Hippocampal formation (tissue), 2 donors: ENCODE measurements around the gene SOX4.
"Not testable (repeated sequence)": the region's sequence is repeated elsewhere in the genome, so short reads cannot be mapped to it uniquely, and the experiment has no call there.

Source experiments
- DNase-seq, 2 donors: peaks; one replicate each; lab custom pipeline; 2025; lab: John Stamatoyannopoulos, UW

SOX4 gene

DNA sequence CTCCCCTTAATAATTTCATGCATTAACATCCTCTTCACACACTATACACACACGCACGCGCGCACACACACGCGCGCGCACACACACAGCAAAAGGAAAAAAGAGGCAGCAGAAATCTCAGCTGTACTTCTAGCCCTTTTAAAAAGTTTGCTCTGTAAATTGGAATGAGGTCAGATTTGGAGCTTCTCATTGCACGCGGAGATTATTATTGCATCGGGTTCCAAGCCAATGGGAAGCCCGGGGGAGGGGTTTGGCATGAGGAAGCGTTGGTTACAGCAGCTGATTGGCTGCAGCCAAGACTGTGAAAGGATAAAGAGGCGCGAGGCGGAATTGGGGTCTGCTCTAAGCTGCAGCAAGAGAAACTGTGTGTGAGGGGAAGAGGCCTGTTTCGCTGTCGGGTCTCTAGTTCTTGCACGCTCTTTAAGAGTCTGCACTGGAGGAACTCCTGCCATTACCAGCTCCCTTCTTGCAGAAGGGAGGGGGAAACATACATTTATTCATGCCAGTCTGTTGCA, at the start of gene SOX4:
SOX4 (plus strand) TSS at position 340 of the 515 bp plus-strand sequence. CDS start 784 bp downstream, outside the sequence.
- DNase-seq = peak; percentile 86 to 89

DNA sequence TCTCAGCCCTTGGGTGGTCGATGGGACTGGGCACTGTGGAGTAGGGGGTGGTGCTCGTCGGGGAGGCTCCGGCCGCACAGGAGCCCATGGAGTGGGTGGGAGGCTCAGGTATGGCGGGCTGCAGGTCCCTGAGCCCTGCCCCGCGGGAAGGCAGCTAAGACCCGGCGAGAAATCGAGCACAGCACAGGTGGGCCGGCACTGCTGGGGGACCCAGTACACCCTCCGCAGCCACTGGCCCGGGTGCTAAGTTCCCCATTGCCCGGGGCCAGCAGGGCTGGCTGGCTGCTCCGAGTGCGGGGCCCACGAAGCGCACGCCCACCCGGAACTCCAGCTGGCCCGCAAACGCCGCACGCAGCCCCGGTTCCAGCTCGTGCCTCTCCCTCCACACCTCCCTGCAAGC, 41.3 kb upstream of the SOX4 start:
- DNase-seq = not testable (repeated sequence)

DNA sequence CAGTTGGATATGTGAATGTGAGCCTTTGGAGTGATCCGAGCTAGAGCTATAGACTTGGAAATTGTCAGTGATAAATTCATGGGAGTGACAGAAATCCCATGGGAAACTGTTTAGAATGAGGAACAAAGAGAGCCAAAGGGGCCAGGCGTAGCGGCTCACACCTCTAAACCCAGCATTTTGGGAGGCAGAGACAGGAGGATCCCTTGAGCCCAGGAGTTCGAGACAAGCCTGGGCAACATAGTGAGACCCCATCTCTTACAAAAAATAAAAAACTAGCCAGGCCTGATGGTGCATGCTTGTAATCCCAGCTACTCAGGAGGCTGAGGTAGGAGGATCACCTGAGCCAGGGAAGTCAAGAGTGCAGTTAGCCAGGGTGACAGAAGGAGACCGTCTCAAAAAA, 39.3 kb upstream of the SOX4 start:
- DNase-seq = no peak

DNA sequence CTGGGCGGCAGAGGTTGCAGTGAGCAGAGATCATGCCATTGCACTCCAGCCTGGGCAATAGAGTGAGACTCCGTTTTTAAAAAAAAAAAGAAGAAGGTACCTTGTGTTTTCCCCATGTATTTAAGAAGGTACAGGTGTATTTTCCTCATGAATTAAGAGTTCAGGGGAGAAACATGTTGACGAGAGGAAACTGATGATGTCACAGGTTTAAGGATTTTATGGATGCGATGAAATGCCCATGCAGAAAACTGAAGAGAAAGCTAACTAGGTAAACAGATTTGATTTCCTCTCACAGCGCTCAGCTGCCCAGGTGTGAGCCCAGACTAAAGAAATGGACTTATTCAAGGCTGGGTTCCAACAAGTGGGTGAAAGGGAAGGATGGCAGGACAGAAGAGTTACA, 38.4 kb upstream of the SOX4 start:
- no peak for DNase-seq

DNA sequence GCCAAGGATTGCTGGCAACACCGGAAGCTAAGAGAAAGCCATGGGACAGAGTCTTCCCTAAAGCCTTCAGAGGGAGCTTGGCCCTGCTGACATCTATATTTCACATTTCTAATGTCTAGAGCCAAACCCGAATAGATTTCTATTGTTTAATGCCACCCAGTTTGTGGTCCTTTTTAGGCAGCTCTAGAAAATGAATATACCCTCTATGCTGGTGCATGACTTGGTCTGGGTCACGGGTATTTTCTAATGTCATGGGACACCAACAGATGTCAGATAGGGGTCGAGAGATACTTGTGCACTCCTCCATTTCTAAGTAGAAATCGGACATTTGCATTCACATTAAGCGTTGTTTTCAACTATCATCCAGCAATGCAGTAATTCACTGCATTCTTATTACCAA, 37.0 kb upstream of the SOX4 start:
- DNase-seq = no peak

DNA sequence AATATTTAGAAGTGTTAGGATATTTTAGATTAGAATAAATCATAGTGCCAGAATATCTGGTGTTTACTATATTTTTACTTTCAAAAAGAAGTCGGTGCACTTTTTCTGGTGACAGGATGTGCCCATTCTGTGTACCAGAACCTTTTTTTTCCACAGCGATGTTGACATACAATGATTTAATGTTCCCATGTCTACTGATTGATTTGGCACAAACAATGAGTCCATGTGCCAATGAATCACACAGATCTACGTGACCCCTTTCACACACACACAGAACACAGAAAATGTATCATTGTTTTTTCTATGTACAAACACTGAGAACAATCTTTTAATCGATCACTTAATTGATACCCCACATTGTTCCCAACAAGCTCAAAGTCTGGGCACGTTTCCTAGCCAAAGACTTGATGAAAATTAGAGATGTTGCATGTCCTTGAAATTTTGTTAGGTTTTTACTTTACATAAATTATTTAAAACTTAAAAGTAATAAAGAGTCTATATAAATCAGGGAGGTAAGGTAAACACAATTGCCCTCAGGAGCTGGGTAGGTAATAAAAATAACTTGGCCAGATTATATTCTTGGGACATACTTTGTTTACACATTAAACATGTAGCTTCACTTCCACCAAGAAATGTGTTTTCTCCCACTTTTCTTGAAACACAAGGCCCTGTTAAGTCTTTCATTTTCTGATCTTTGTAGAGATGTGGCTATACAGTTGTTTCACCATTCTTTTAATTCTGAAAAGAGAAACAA, 36.4 kb upstream of the SOX4 start:
- no peak for DNase-seq

DNA sequence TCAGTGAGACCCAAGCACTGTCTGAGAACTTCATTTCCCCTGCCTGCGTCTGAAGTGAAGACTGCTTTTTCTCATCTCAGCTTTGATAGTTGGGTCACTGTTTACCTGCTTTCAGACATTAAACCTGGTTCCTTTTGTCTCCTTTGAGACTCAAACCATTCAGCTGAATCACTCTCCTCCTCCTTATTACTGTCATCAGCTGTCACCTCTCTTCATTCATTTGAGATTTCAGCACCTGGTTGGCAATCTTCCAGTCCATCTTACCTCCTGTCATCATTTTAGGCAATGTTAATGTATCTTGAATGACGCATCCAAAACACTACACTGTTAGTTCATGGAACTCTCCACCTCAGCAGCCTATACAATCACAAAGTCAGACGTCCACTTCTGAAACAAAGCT, 34.3 kb upstream of the SOX4 start:
- DNase-seq = no peak

DNA sequence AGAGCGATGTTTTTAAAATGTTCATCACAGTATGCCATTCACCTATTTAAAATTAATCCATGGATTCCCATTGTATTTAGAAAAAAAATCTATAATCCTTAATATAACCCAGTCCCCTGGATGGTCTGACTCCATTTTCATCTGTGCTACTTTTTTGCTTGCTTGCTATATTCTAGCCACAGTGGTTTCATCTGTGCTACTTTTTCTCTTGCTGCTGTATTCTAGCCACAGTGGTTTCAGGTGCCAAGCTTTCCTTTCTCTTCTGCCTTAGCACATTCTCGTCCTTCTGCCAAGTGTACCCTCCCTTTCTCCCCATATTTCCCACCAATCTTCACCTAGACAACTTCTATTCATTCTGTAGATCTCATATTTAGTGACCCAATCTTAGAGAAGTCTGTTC, 33.3 kb upstream of the SOX4 start:
- no peak for DNase-seq

DNA sequence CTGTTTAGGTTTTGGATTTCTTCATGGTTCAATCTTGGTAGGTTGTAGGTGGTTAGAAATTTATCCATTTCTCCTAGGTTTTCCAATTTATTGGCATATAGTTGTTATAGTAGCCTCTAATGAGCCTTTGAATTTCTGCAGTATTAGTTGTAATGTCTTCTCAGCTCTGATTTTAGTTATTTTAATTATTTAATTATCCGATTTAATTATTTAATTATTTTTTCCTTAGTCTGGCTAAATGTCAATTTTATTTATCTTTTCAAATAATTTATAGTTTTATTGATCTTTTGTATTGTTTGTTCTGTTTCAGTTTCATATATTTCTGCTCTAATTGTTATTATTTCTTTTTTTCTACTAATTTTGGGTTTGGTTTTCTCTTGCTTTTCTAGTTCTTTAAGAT, 28.1 kb upstream of the SOX4 start:
- DNase-seq = no peak

DNA sequence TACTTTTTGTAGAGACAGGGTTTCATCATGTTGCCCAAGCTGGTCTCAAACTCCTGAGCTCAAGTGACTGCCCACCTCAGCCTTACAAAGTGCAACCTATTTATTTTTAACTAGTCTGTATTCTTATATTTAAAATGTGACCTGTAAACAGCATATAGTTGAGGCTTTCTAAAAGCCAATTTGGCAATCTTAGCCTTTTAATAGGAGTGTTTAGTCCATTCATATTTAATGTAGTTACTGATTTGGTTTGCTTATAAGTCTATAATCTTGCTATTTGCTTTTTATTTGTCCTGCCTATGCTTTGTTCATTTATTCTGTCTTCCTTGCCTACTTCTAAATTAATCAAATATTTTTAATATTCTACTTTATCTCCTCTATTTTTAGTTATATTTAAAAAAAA, 15.0 kb upstream of the SOX4 start:
- DNase-seq = no peak

DNA sequence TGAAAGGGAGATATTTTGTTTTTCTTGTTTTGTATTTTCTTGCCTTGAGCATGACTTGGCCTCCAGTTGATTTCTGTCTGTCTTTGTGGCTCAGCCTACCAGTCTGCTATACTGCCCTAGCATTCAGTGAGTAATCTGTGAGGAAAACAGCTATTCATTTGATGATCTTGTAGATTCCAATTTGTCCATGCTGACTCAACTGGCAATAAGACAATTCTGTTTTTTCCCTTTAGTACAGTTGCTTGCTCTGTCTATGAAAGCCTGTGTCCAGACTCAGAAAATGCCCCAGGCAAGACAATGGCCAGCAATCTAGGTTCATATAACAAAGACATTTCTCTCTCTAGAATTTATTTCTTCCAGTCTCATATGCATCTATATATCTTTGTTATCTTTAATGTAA, 10.9 kb upstream of the SOX4 start:
- no peak for DNase-seq

DNA sequence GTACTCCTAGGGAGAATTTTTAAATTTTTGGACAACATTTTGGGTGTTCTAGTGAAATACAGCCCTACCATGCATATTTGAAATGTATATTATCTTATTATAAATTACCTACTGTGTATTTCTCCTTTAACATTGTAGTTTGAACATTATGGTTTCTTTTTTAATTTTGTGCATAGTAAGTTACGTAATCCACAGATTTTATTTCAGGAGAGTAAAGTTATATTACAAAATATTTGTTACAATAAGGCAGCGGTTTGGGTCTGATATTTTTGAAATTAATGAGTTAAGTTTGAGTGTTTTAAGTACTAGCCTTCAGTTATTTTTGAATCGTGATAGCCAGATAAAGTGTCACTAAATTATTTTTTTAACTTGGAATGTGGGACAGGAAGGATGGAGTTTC, 7.3 kb upstream of the SOX4 start:
- DNase-seq = no peak

DNA sequence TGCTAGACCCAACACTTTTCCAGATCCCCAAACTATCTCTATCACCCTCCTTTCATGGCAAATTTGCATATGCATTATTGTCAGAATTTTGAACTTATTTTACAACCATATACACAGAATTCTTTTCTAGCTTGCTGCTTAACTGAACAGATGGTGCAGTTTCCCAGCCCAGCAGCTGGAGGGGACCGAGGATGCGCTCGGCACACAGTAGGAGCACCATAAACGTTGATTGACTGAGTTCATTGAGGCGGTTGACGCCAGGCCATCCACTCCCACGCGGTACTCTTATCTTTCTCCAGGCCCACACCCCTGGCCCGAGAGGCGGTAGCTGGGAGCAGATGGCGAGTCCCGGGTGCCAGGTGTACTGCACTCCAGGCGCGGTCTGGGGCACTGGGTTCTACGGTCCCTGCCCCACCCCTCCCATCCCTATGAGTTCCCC, 6.8 kb upstream of the SOX4 start:
- DNase-seq = no peak

DNA sequence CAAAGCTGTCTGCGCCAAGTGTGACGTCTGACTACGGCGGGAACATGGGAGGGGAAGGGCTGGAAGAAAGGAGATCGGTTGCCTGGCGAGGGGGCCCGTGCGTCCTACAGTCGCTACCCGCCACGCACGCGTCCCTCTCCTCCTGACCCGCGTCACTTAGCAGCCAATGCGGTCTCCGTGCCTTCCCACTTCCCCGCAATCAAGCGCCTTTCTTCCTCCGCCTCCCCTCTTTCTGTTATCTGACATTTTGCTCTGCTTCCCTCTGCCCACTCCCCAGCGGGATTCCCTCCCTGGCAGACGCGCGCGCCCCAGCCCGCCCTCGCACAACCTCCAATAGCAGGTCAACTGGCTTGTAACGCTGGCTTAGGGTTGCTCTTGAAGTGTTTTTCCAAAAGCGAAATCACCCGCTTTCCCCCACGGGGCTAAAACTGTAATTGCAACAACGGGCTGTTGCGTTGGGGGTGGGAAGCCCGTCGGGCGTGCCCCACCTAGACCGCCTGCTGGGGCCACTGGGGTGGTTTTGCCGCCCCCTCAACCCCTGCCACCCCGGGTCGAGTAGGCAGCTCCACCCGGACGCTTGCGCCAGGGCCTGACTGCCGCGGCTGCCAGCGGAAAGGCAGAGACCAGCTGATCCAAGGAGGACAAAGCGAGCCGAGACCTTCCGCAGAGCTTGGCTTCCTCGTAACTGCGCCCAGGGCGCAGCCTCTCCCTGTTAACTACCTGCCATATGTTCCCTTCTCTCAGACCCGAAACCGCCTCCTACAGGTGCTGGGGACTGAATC, 6.2 kb upstream of the SOX4 start:
- DNase-seq = peak in 1 of 2 donors; percentile 57

DNA sequence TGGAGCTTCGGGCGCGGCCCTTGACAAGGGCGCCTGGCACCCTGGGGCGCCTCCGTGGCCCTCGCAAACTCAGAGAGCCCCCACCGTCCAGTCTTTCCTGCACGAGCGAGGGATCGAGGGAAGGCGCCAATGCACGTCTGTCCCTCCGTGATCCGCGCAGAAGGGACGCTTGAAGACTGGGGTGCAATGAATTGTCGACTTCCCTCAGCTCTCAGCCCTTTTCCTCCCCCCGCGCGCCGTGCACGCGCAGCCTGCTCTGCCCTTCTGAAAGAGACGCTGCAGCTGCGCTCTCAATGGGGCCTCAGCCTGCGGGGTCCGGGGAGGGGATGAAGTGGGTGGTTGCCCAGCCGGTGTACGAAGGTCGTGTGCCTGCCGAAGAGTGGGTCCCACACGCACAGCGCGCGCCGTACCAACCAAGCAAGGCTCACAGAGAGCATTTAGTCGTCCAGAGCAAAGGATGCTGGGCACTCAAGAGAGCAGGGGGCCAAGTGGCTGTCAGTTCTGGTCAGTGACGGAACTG, 5.5 kb upstream of the SOX4 start:
- peak in 1 of 2 donors; percentile 58 for DNase-seq

DNA sequence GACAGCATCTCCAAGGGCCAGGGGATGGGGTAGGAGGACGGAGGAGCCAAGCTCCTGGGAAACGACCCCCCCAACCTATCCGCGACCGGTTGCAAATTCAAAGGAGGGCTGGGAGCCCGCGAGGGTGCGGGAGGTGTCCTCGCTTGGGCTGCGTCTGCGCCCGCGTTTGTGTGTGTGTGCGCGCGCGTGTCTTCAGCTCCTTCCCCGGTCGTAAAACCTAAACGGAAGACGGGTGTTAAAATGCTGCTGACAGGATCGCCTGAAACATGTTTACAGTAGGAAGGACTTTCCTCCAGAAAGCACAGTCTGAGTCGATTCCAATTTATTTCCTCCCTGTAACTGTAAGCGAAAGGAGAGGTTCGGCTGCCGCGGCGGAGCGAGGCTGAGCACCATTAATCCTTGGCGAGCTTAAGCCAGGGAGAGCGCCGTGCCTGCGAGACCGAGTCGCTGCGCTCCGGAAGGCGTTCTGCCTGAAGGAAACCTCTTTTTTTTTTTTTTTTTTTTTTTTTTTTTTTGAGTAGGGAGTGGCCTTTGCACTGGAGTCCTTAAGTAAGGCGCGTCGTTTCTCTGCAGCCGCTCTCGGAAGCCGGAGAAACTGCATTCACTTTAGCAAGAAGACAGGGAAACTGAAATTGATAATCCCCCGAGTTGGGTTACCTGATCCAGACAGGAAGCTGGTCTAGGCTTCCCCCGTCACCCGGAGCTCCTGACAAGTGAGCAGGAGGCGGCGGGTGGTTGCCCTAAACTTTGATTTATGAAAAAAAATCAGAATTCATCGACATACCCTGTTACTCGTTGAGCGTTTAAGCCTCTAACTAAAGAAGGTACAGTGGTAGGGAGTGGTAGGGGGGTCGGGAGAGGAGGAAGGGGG, 4.8 kb upstream of the SOX4 start:
- peak; percentile 34 to 42 for DNase-seq

DNA sequence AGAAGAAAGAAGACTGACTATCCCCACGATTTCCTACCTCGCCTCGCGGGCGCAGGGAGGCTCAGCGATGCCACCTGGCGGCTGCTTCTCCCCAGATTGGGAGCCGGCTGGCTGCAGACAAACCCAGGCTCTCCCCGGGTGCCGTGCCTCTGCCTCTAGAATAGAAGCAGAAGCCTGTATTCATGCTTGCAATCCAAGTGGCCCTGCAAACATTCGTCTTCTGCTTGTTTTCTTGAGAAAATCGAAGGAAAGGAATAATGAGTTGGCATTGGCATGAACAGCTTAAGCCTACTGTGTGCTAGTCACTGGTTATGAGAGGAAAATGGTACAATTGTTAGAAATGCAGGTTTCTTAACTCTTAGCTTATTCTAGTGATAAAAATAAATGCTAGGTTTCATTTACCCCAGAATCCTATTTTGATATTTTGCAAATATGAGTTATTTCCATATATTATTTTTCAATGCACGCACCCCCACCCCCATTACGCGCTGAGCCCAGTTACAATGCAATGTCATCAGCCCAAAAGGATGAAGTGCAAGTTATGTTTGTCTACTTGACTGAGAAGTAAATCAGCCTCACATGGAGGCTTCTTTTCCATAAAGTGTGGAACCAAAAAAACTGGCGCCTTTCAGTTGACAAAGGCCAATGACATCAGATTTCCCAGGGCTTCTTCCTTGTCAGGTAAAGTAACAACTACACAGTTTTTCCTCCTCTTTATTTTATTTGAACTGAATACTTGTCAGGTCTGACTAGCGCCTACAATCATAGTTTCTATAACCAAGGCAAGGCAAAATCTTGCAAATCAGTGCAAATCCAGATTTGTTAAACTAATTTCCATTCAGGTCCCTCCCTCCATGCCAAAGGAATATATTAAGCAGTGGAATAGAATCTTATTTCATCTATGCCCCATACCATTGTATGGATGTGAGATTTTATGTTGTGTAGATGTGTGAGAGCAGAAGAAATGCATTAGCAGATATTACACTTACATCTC, 3.9 kb upstream of the SOX4 start:
- DNase-seq = peak; percentile 66 to 75

DNA sequence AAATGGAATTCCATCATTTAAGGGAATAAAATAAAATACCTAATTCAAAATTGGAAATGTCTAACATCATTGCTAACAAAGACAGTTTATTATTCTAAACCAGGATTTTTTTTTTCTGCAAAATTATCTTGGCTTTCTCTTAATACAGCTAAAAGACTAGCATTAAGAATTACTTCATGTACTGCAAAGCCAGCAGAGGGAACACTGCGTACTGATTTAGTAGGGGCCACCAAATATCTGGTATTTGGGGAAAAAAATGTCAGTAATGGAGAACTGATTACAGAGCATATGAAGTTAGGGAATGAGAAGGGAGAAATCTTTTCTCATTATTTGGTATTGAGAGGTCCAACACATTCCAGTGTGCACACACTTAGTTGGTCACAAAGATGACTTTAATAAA, 3.2 kb upstream of the SOX4 start:
- no peak for DNase-seq

DNA sequence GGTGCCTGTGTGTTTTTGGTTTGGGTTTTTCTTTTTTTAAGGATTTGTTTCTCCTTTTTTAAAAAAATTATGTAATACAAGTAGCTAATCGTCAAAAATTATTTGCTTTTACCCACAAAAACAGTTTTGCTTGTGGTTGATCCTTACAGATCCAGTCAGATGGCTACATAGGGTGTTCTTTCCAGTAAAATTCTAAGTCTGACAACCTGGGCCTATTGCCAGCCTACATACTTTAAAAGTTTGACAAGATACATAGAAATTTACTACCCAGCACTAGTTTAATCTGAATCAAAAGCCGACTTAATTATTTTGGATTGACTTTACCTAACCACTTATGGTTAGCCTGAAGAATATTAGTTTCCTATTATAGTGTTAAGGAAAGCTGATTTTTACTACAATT, 2.1 kb upstream of the SOX4 start:
- no peak for DNase-seq

DNA sequence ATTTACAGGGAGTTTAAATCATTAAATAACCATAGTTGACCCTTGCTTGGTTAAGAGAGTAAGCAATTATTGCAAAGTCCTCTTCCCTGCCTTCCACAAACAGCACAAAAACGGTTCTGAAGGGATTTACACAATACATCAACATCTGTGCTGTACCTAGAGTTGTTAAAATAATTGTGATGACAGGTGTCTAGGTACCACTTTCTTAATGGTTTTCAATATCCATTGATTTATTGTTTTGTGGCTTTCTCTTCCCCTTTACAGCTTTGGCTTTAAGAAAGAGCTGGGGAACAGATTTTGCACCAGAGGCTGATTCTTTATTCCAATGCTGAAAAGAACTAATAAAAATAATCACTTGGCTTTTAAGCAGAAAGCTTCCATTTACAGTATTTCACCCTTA, 598 bp upstream of the SOX4 start:
- DNase-seq = no peak
